ENCODE results near the gene KRT10.

DNA sequence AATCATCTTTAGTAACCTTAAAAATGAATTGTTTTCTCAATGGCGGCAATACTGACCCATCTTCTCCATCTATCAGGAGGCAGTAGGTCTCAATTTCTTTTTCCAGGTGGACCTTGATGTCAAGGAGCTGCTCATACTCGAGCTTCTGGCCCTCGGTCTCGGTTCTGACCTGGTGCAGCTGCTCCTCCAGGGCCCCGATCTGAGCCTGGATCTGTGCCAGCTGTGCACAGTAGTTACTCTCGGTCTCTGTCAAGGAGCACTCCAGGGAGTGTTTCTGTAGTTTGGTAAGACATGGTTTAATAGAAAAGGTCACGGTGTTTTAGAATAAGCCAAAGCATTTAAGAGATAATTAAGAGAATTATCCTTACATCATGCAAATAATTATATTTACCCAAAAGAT, 45.0 kb downstream of the KRT10 start:
- TF ChIP-seq, protein P1, sequence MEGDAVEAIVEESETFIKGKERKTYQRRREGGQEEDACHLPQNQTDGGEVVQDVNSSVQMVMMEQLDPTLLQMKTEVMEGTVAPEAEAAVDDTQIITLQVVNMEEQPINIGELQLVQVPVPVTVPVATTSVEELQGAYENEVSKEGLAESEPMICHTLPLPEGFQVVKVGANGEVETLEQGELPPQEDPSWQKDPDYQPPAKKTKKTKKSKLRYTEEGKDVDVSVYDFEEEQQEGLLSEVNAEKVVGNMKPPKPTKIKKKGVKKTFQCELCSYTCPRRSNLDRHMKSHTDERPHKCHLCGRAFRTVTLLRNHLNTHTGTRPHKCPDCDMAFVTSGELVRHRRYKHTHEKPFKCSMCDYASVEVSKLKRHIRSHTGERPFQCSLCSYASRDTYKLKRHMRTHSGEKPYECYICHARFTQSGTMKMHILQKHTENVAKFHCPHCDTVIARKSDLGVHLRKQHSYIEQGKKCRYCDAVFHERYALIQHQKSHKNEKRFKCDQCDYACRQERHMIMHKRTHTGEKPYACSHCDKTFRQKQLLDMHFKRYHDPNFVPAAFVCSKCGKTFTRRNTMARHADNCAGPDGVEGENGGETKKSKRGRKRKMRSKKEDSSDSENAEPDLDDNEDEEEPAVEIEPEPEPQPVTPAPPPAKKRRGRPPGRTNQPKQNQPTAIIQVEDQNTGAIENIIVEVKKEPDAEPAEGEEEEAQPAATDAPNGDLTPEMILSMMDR (IDR thresholded peaks at IDR 0.05; ENCODE audit: borderline replicate concordance, extremely low read depth, low read length, poor library complexity, severe bottlenecking) = no peak
- TF ChIP-seq EZH2 (IDR thresholded peaks at IDR 0.05; ENCODE audit: borderline replicate concordance, low read depth, low read length, severe bottlenecking) = no peak

Data from DND-41 (cell line).